HG02938 (cell line): Measurements from ENCODE around the gene FAM219B.
A peak's percentile ranks its signal among the peaks of the same experiment; 100 is the strongest.
"Not testable (repeated sequence)": the region's sequence is repeated elsewhere in the genome, so short reads cannot be mapped to it uniquely, and the experiment has no call there.

Experiments
- ATAC-seq: cut with Tn5 transposase; IDR thresholded peaks from one replicate; pipeline ENCODE4 v1.9.1; 2021; ENCODE audit warnings: mild to moderate bottlenecking, moderate library complexity; ENCODE audit not compliant: unreplicated experiment

Gene FAM219B

GRCh38 chr15:74906450-74907162 lies at the start of gene FAM219B:
Gene FAM219B, minus strand, starts transcription at chr15:74906851. Its CDS starts 51 bp downstream, at chr15:74906800.
- ATAC-seq: peak; percentile 76

- ATAC-seq: peak; percentile 33
These were observed 49.4 kb upstream of the FAM219B start for GRCh38 chr15:74955796-74956647.

GRCh38 chr15:74955017-74955416 lies 48.4 kb upstream of the FAM219B start:
- no peak for ATAC-seq

- ATAC-seq: no peak
These were observed 47.9 kb upstream of the FAM219B start for GRCh38 chr15:74954515-74954914.

GRCh38 chr15:74951006-74951405 lies 44.4 kb upstream of the FAM219B start:
- no peak for ATAC-seq

GRCh38 chr15:74950078-74950908 lies 43.6 kb upstream of the FAM219B start:
- no peak for ATAC-seq

GRCh38 chr15:74937590-74938371 lies 31.1 kb upstream of the FAM219B start, which contains the start of gene COX5A:
Gene COX5A, minus strand, starts transcription at chr15:74938073. Its CDS starts 59 bp downstream, at chr15:74938014.
- ATAC-seq: peak; percentile 79

GRCh38 chr15:74937272-74937589 lies 30.6 kb upstream of the FAM219B start:
- no peak for ATAC-seq

GRCh38 chr15:74935193-74935592 lies 28.5 kb upstream of the FAM219B start:
- not testable (repeated sequence) for ATAC-seq

GRCh38 chr15:74933573-74933972 lies 26.9 kb upstream of the FAM219B start:
- no peak for ATAC-seq

GRCh38 chr15:74928771-74929198 lies 22.1 kb upstream of the FAM219B start:
- ATAC-seq: no peak

- no peak for ATAC-seq
These were observed 17.9 kb upstream of the FAM219B start for GRCh38 chr15:74924525-74924924.

- ATAC-seq: no peak
These were observed 13.8 kb upstream of the FAM219B start for GRCh38 chr15:74920456-74920855.

- ATAC-seq: no peak
These were observed 11.0 kb upstream of the FAM219B start for GRCh38 chr15:74917676-74918075.

GRCh38 chr15:74913799-74914198 lies 7.1 kb upstream of the FAM219B start:
- not testable (repeated sequence) for ATAC-seq

GRCh38 chr15:74913041-74913440 lies 6.4 kb upstream of the FAM219B start:
- ATAC-seq: no peak

GRCh38 chr15:74908635-74909034 lies 2.0 kb upstream of the FAM219B start:
- ATAC-seq: no peak

- ATAC-seq: no peak
These were observed 666 bp upstream of the FAM219B start for GRCh38 chr15:74907163-74907870.

GRCh38 chr15:74906067-74906449 lies 593 bp downstream of the FAM219B start:
- peak; percentile 12 for ATAC-seq
